ENCODE measurements around the gene DPY19L1. TPM values are rescaled to one million over a fixed set of nuclear protein-coding genes. Genes with fewer than 3 reads are reported as not detected.
A peak's percentile ranks its signal among the peaks of the same experiment; 100 is the strongest.
"Not testable (repeated sequence)": the region's sequence is repeated elsewhere in the genome, so short reads cannot be mapped to it uniquely, and the experiment has no call there.

DPY19L1 gene
- total RNA-seq, 2 donors from 2014 or later: 20.3 to 30.9 TPM

GRCh38 chr7:34947427-34947826 lies 89.9 kb downstream of the DPY19L1 start:
- H3K4me3 Mint-ChIP-seq; H3K27me3 Mint-ChIP-seq; DNase-seq (ENCODE audit: low spot score); H3K9me3 Mint-ChIP-seq; H3K36me3 Mint-ChIP-seq; H3K27ac Mint-ChIP-seq; ATAC-seq; H3K4me1 Mint-ChIP-seq (ENCODE audit: low read depth in 2 of 2): not testable (repeated sequence)

- Mint-ChIP-seq H3K27ac (no peak overlapping the region), H3K36me3 (peaks cover 4% of the 10 kb centered on the region), H3K4me3 (no peak overlapping the region), H3K27me3 (no peaks in the 10 kb centered on the region), H3K4me1 (ENCODE audit: low read depth in 2 of 2) (no peaks in the 10 kb centered on the region), H3K9me3 (no peaks in the 10 kb centered on the region)
- ATAC-seq: no peak
- DNase-seq (ENCODE audit: low spot score): no peak
These were observed 90.8 kb downstream of the DPY19L1 start for GRCh38 chr7:34946486-34946885.

GRCh38 chr7:34945894-34946477 lies 91.3 kb downstream of the DPY19L1 start:
- not testable (repeated sequence) for ATAC-seq; H3K4me3 Mint-ChIP-seq; DNase-seq (ENCODE audit: low spot score); H3K4me1 Mint-ChIP-seq (ENCODE audit: low read depth in 2 of 2); H3K9me3 Mint-ChIP-seq; H3K27me3 Mint-ChIP-seq; H3K27ac Mint-ChIP-seq; H3K36me3 Mint-ChIP-seq

GRCh38 chr7:34939175-34939574 lies 98.1 kb downstream of the DPY19L1 start:
- no peaks in the 10 kb centered on the region for H3K4me1 Mint-ChIP-seq (ENCODE audit: low read depth in 2 of 2)
- ATAC-seq (no peak), DNase-seq (ENCODE audit: low spot score) (no peak)
- no peak overlapping the region for H3K27ac Mint-ChIP-seq
- no peaks in the 10 kb centered on the region for H3K9me3 Mint-ChIP-seq
- no peak overlapping the region for H3K4me3 Mint-ChIP-seq
- H3K36me3 Mint-ChIP-seq: peaks cover 11% of the 10 kb centered on the region
- H3K27me3 Mint-ChIP-seq: no peaks in the 10 kb centered on the region

DNA sequence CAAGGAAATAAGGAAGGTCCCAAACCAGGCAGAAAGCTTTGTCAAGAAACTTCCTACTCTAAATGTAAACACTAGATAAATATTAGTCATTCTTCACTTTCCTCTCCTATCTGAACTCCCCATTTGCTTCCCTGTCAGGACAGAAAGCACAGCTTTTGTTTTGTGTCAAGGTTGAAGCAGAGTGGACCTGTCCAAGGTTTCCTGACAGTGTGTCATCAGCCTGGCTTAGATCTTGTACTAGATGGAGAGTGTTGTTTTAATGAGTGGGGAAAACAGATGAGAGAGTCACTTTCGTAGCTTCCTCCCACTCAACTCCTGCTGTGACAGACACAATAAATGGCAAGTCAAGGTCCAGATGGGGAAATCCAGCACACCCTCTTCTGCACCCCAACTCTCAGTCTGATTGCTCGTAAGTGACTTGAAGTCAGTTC lies 101.5 kb downstream of the DPY19L1 start:
- H3K27me3 Mint-ChIP-seq; H3K4me1 Mint-ChIP-seq (ENCODE audit: low read depth in 2 of 2); H3K27ac Mint-ChIP-seq; ATAC-seq; DNase-seq (ENCODE audit: low spot score); H3K4me3 Mint-ChIP-seq; H3K9me3 Mint-ChIP-seq: not testable (repeated sequence)
- peaks cover 11% of the 10 kb centered on the region for H3K36me3 Mint-ChIP-seq

- DNase-seq (ENCODE audit: low spot score) (no peak), ATAC-seq (no peak)
- no peak overlapping the region for H3K27ac Mint-ChIP-seq
- no peaks in the 10 kb centered on the region for H3K36me3 Mint-ChIP-seq
- H3K4me1 Mint-ChIP-seq (ENCODE audit: low read depth in 2 of 2): no peaks in the 10 kb centered on the region
- H3K27me3 Mint-ChIP-seq: no peaks in the 10 kb centered on the region
- no peak overlapping the region for H3K4me3 Mint-ChIP-seq
- H3K9me3 Mint-ChIP-seq: no peaks in the 10 kb centered on the region
These were observed 105.5 kb downstream of the DPY19L1 start for GRCh38 chr7:34931739-34932138.

DNA sequence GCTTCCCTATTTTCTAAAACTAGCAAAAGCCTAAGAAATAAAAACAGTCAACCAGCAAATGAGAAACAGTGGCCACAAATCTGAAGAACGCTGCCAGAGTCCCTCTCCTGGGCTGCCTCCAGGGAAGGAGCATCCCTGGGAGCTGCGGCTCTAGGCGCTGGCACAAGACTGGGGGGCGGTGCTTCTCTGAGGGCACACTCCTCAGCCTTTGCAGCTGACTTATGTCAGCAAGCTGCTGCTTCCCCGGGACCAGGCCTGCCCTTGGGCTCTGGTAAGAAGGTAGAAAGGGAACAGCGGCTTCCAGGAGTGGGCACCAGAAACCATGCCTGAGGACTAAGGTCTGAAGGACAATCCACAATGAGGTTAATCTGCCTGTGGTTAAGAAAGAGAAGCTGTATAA lies 107.5 kb downstream of the DPY19L1 start:
- H3K9me3 Mint-ChIP-seq; H3K4me3 Mint-ChIP-seq; H3K36me3 Mint-ChIP-seq; ATAC-seq; H3K4me1 Mint-ChIP-seq (ENCODE audit: low read depth in 2 of 2); DNase-seq (ENCODE audit: low spot score); H3K27ac Mint-ChIP-seq; H3K27me3 Mint-ChIP-seq: not testable (repeated sequence)

DNA sequence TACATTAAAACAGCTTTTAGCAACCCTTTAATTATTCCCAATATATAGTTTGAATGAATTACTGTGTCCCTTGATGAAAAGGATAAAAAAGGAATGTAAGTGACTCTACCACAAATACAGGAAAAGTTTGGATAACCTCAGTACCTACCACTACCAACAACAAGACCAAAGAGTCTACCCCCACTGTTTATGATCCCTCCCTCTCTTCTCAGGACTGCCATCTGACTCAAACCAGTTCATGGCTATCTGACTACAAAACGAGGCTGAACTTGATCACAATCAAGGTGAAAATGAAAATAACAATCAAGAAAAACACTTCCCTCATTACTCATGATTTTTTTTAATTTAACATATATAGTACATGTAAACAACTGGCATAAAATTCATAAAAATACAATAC lies 108.7 kb downstream of the DPY19L1 start:
- no peaks in the 10 kb centered on the region for H3K36me3 Mint-ChIP-seq

GRCh38 chr7:34928052-34928451 lies 109.2 kb downstream of the DPY19L1 start:
- no peaks in the 10 kb centered on the region for H3K9me3 Mint-ChIP-seq
- no peaks in the 10 kb centered on the region for H3K27me3 Mint-ChIP-seq
- H3K4me1 Mint-ChIP-seq (ENCODE audit: low read depth in 2 of 2): no peaks in the 10 kb centered on the region
- no peak overlapping the region for H3K4me3 Mint-ChIP-seq
- no peaks in the 10 kb centered on the region for H3K36me3 Mint-ChIP-seq
- ATAC-seq: no peak
- no peak overlapping the region for H3K27ac Mint-ChIP-seq
- DNase-seq (ENCODE audit: low spot score): no peak

More for the DNA sequence above, 108.7 kb downstream of the DPY19L1 start:
- Mint-ChIP-seq H3K27me3 (no peaks in the 10 kb centered on the region), H3K4me1 (ENCODE audit: low read depth in 2 of 2) (no peaks in the 10 kb centered on the region), H3K27ac (no peak overlapping the region), H3K4me3 (no peak overlapping the region), H3K9me3 (no peaks in the 10 kb centered on the region)
- ATAC-seq: no peak
- no peak for DNase-seq (ENCODE audit: low spot score)

GRCh38 chr7:34920470-34920869 lies 116.8 kb downstream of the DPY19L1 start:
- H3K9me3 Mint-ChIP-seq; H3K27ac Mint-ChIP-seq; DNase-seq (ENCODE audit: low spot score); H3K4me1 Mint-ChIP-seq (ENCODE audit: low read depth in 2 of 2); H3K4me3 Mint-ChIP-seq; H3K36me3 Mint-ChIP-seq: not testable (repeated sequence)
- H3K27me3 Mint-ChIP-seq: peaks cover 16 to 23% of the 10 kb centered on the region in 2 donors
- peak in 1 of 2 donors; percentile 48 for ATAC-seq

DNA sequence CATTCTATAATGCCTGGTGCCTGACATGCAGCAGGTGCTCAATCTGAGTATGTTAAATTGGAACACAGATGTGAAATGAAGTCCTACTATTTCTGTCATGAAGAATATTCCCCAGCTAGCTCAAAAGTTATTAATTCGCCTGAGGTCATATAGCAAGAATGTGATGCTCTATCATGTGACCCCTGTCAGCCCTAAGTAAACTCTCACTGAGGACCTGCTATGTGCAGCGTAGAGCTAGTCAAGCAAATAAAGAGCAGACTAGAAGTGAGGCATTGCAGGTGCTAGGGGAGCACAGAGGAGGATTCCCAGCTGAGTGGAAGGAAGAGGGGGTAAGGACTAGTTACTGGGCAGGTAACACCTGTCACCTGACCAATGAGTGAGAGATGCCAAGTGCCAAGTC lies 118.2 kb downstream of the DPY19L1 start:
- not testable (repeated sequence) for H3K4me1 Mint-ChIP-seq (ENCODE audit: low read depth in 2 of 2); H3K36me3 Mint-ChIP-seq; H3K27ac Mint-ChIP-seq; H3K4me3 Mint-ChIP-seq; DNase-seq (ENCODE audit: low spot score); H3K9me3 Mint-ChIP-seq
- H3K27me3 Mint-ChIP-seq: peaks cover 16 to 23% of the 10 kb centered on the region in 2 donors
- peak in 1 of 2 donors; percentile 20 for ATAC-seq

DNA sequence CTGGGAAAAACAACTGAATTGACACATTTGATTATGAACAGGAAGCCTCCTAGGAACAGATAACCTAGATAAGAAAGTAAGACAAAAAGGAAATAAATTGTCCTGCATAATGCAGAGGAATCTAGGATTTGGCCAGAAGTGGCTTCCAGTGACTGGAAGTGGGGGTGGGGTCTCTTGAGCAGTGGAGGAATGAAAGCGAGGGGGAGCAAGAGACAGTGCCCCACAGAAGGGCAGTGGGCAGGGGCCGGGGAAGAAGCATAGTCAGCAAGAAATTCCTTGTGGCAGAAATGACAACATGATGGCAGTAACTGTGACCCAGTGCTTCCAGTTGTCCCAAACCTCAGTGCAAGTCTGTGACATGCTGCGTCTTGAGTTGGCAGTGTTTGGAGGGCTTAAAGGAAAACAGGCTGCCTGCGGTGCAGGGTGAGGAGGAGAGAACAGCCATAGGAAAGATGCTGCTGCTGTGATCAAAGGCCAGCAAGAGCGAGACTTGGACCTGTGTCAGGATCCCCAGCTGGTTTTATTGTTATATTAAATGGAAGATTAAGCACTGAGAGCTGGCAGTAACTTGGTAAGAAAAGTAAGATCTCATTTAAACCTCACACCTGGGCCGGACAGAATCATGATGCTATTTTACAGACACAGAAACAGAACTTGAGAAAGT lies 119.0 kb downstream of the DPY19L1 start:
- not testable (repeated sequence) for ATAC-seq

GRCh38 chr7:34917515-34917914 lies 119.8 kb downstream of the DPY19L1 start:
- not testable (repeated sequence) for H3K36me3 Mint-ChIP-seq; H3K9me3 Mint-ChIP-seq; DNase-seq (ENCODE audit: low spot score); H3K4me3 Mint-ChIP-seq; H3K4me1 Mint-ChIP-seq (ENCODE audit: low read depth in 2 of 2); H3K27ac Mint-ChIP-seq; ATAC-seq
- peaks cover 16 to 23% of the 10 kb centered on the region in 2 donors for H3K27me3 Mint-ChIP-seq

More for the DNA sequence above, 119.0 kb downstream of the DPY19L1 start:
- not testable (repeated sequence) for H3K4me3 Mint-ChIP-seq; H3K36me3 Mint-ChIP-seq; DNase-seq (ENCODE audit: low spot score); H3K27ac Mint-ChIP-seq; H3K9me3 Mint-ChIP-seq; H3K4me1 Mint-ChIP-seq (ENCODE audit: low read depth in 2 of 2)
- H3K27me3 Mint-ChIP-seq: peaks cover 16 to 23% of the 10 kb centered on the region in 2 donors

GRCh38 chr7:34916267-34916666 lies 121.0 kb downstream of the DPY19L1 start:
- Mint-ChIP-seq H3K36me3 (peaks cover 5% of the 10 kb centered on the region), H3K4me1 (ENCODE audit: low read depth in 2 of 2) (no peaks in the 10 kb centered on the region), H3K27ac (no peak overlapping the region), H3K27me3 (peaks cover 13 to 23% of the 10 kb centered on the region in 2 donors), H3K4me3 (no peak overlapping the region), H3K9me3 (peaks cover 3% of the 10 kb centered on the region)
- ATAC-seq (no peak), DNase-seq (ENCODE audit: low spot score) (no peak)
